Measurements from ENCODE around the gene BORCS6. TPM values are rescaled to one million over a fixed set of nuclear protein-coding genes. Genes with fewer than 3 reads are reported as not detected.

Gene BORCS6
- total and polyA plus RNA-seq, 2 of the 4 experiments (the other 2 are of a cell fraction) = 2.7 to 3.3 TPM

- Histone ChIP-seq H2AK9ac (replicated peaks; ENCODE audit: low read depth, low read length, poor library complexity) (peak overlapping the region; percentile 18), H4K91ac (ENCODE audit: insufficient read depth, low read depth, low read length) (no peak overlapping the region), H3K9me3 (ENCODE audit: control insufficient read depth, insufficient read depth, low read length) (no peaks in the 10 kb centered on the region), H3K4ac (ENCODE audit: low read depth, low read length) (no peak overlapping the region), H4K5ac (ENCODE audit: low read depth, low read length) (no peak overlapping the region), H3K9me1 (ENCODE audit: insufficient read depth, low read length) (peaks cover 10% of the 10 kb centered on the region), H3K4me2 (ENCODE audit: low read depth, low read length) (no peak overlapping the region), H3K36me3 (ENCODE audit: control insufficient read depth, insufficient read depth, low read length) (peaks cover 27% of the 10 kb centered on the region), H2BK5ac (ENCODE audit: low read depth, low read length, poor library complexity, severe bottlenecking) (no peak overlapping the region), H3K27ac (ENCODE audit: insufficient read depth, low read length) (no peak overlapping the region), H2BK15ac (ENCODE audit: low read depth, low read length) (no peak overlapping the region), H4K8ac (ENCODE audit: low read depth in 2 of 2, low read length in 2 of 2) (no peak overlapping the region), H2BK20ac (ENCODE audit: low read depth, low read length) (no peak overlapping the region), H3K23ac (ENCODE audit: low read depth, low read length) (no peak overlapping the region), H3K4me3 (ENCODE audit: insufficient read depth, low read depth, low read length) (no peak overlapping the region), H4K20me1 (ENCODE audit: insufficient read depth, low read length) (peaks cover 8% of the 10 kb centered on the region), H3K14ac (replicated peaks; ENCODE audit: low read depth, low read length) (no peak overlapping the region), H2BK120ac (ENCODE audit: low read depth, low read length) (no peak overlapping the region), H3K56ac (ENCODE audit: extremely low read depth, insufficient read depth, low read length) (no peak overlapping the region), H3K4me1 (ENCODE audit: control insufficient read depth, insufficient read depth, low read length) (peaks cover 2% of the 10 kb centered on the region; the same call in 1 of the 2 replicates), H3K18ac (ENCODE audit: low read depth, low read length) (no peak overlapping the region), H2AK5ac (ENCODE audit: low read depth, low read length) (no peak overlapping the region), H3K79me1 (ENCODE audit: low read depth in 1 of 2, low read length in 2 of 2) (no peaks in the 10 kb centered on the region), H2AFZ (replicated peaks; ENCODE audit: low read length, poor library complexity) (no peak overlapping the region), H3K27me3 (ENCODE audit: control insufficient read depth, insufficient read depth, low read length) (no peaks in the 10 kb centered on the region), H3K9ac (ENCODE audit: low read depth, low read length) (no peak overlapping the region)
- DNase-seq (no peak), ATAC-seq (ENCODE audit: low read depth) (no peak)
- dilution Hi-C loops (cut with HindIII; ENCODE audit: low sequenced_read_pairs, unreplicated experiment) (no loop called here), in situ Hi-C loops (cut with MboI; ENCODE audit: low sequenced_read_pairs) (no loop called here), intact Hi-C loops (cut with micrococcal nuclease) (no loop called here)
- ChIA-PET CTCF (interaction anchor here (1.3 to 4.6 kb wide), 3 partner anchors 11 to 20 kb away, joined by 3 to 24 read pairs (median 3); partner anchors contain the start of gene HES7), POLR2A (ENCODE audit: unreplicated experiment) (no interaction called here)
- TF ChIP-seq CTCF (conservative IDR thresholded peaks at IDR 0.05; ENCODE audit: low read depth, low read length) (no peak), CEBPB (IDR thresholded peaks at IDR 0.05; ENCODE audit: low read depth, low read length) (no peak), USF2 (IDR thresholded peaks at IDR 0.05; ENCODE audit: low read depth, low read length) (no peak), CHD1 (IDR thresholded peaks at IDR 0.05; ENCODE audit: low read depth, low read length) (no peak), RFX5 (IDR thresholded peaks at IDR 0.05; ENCODE audit: low read depth, low read length) (no peak), MAZ (IDR thresholded peaks at IDR 0.05; ENCODE audit: borderline replicate concordance, low read depth, low read length) (no peak), SMC3 (IDR thresholded peaks at IDR 0.05; ENCODE audit: low read depth, low read length) (no peak), POLR2A (IDR thresholded peaks at IDR 0.05; ENCODE audit: low read depth, low read length) (no peak; the same call in 1 of the 2 replicates), MXI1 (IDR thresholded peaks at IDR 0.05; ENCODE audit: borderline replicate concordance, low read depth, low read length) (no peak), MAFK (IDR thresholded peaks at IDR 0.05; ENCODE audit: low read depth, low read length) (no peak), BHLHE40 (IDR thresholded peaks at IDR 0.05; ENCODE audit: low read depth, low read length) (no peak), FOS (IDR thresholded peaks at IDR 0.05; ENCODE audit: low read depth, low read length) (no peak), RCOR1 (IDR thresholded peaks at IDR 0.05; ENCODE audit: insufficient replicate concordance, low read length) (no peak), ELK1 (IDR thresholded peaks at IDR 0.05; ENCODE audit: borderline replicate concordance, low read depth, low read length) (no peak)
- no TSS peak for BruUV-seq (replicated peaks)
- no CpG with 5 or more reads among the region's 18 CpGs for WGBS, 2 experiments (ENCODE audit: extremely low coverage in 2 of 2, insufficient read length in 1 of 2)
Measured at GRCh38 chr17:8140065-8141029, 49.6 kb downstream of the BORCS6 start.

Measured in IMR-90 (cell line).